Stimulated activated CD4-positive, alpha-beta T cell treated with anti-CD3 and anti-CD28 coated beads, Interleukin-12 subunit alpha, Interleukin-12 subunit beta, amount 100 ng/mL, for 24 hours (primary cell): Measurements from ENCODE around the gene ACY1.
"Not testable (repeated sequence)": the region's sequence is repeated elsewhere in the genome, so short reads cannot be mapped to it uniquely, and the experiment has no call there.

ENCODE experiments used
- DNase-seq, 2 experiments: peaks; one replicate each; pipeline ENCODE4 v3.0.0-alpha.2; 2020; ENCODE audit warnings: low read depth in 2 of 2

The ACY1 gene

DNA sequence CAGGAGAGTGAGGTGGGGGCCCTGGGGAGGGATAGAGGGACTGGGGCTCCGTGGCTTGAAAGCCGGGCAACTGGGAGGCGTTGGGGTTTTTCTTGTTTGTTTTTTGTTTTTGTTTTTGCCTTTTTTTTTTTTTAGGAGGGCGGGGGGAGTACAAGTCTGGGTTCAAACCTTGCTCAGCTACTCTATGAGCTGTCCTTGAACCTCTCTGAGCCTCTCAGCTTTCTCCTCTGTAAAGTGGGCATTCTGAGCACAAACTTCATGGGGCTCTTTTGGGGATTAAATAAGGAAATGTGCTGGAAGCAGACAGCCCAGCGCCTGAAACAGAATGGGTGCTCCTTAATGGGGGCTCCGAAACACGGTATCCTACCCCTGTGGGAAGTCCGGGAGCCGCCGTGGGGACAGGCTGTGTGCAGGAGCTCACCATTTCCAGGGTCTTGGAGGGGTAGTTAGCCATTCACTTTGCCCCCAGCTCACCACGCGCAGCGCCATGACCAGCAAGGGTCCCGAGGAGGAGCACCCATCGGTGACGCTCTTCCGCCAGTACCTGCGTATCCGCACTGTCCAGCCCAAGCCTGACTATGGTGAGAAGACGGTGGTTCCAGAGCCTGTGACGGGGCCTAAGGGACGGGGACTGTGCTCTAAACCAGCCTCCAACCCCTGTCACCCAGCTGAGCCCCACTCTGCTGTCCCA, 388 bp downstream of the ACY1 start:
- DNase-seq, result no peak

DNA sequence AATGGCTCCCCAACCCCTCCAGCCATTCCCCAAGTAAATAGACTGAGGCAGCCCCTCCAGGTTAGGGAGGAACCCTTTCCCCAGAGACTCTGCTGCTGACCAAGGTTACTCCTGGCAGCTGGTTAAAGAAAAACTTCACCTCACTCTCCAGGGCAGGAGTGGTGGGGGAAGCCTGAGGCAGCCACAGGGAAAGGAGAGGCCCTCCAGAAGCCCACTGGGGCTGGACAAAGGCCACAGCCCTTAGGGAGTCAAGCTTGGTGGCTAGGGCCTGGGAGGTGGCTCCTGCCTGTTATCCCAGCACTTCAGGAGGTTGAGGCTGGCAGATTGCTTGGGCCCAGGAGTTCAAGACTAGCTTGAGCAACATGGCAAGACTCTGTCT, 923 bp downstream of the ACY1 start:
- DNase-seq, result no peak

DNA sequence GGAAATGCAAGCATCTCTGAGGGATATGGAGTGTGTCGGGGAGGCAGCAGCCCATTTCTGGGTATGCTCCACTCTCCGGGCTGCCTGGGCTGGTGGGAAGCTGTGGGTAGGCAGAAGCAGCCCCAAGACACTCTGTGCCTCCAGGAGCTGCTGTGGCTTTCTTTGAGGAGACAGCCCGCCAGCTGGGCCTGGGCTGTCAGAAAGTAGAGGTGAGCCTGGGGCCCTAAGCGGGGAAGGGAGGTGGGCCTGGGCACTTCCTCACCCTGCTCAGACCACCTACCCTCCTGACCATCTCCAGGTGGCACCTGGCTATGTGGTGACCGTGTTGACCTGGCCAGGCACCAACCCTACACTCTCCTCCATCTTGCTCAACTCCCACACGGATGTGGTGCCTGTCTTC, 1.7 kb downstream of the ACY1 start:
- DNase-seq, result no peak

DNA sequence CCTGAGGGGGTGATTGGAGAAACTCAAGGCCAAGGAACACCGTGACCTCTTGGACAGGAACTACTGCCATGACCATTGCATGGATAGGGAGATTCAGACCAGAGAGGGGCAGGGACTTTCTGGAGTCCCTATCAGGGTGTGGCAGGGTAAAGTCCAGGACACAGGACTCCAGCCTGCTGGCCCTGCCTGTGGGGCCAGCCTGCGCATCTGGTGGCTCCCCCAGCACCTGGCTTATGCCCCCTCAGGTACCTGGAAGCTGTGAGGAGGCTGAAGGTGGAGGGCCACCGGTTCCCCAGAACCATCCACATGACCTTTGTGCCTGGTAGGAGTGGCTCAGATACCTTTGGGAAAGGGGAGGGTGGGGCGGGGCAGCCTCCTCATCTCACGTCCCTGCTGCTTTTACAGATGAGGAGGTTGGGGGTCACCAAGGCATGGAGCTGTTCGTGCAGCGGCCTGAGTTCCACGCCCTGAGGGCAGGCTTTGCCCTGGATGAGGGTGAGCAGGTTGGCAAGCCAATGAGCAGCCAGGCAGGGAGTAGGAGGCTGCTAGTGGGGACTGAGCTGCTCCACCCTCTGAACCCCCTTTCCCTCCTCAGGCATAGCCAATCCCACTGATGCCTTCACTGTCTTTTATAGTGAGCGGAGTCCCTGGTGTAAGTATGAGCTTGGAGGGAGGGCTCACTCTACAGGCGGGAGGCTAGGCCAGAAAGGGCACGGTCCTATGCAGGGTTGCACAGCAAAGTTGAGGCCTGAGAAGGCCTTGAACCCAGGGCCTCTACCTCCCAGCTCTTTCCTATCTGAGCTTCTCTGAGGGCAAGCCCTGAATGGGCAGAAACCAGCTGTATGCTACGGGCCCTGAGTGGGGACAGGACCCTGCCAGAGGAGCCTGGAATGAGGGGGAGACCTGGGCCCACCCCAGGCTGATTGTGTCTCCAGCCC, 2.9 kb downstream of the ACY1 start:
- no peak for DNase-seq

DNA sequence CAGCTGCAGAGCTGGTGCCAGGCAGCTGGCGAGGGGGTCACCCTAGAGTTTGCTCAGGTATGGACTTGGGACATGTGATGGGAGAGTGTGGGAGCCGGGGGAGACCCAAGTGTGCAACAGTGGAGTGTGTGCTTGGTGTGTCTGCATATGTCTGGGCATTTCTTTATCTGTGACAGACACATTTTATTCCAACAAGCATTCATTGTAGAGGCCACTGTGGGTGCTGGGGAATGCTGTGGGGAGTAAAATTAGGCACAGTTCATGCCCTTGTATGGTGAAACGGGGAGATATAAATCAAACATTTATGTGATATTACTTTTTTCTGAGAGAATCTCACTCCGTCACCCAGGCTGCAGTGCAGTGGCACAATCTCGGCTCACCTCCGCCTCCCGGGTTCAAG, 4.2 kb downstream of the ACY1 start:
- DNase-seq, result no peak

DNA sequence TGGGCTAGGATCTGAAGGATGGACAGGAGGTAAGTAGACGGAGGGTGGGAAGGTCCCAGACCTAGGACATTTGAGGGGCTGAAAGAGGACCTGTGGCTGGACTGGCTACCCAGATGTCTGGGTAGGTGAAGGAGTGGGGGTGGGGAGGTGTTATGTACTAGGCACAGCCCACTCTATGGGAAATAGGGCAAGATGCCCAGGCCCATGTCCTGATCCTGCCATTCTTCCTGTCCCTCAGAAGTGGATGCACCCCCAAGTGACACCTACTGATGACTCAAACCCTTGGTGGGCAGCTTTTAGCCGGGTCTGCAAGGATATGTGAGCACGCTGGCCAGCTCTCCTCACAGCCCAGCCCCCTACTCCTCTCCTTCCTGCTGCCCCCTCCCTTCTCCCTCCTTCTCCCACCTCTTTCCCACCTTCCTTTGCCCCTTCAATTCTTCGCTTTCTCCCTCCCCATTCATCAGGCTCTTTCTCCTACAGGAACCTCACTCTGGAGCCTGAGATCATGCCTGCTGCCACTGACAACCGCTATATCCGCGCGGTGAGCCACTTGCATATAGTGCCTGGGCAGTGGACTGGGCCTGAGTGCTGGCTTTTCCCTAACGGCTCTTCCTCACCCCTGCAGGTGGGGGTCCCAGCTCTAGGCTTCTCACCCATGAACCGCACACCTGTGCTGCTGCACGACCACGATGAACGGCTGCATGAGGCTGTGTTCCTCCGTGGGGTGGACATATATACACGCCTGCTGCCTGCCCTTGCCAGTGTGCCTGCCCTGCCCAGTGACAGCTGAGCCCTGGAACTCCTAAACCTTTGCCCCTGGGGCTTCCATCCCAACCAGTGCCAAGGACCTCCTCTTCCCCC, 5.2 kb downstream of the ACY1 start:
- DNase-seq, result no peak

DNA sequence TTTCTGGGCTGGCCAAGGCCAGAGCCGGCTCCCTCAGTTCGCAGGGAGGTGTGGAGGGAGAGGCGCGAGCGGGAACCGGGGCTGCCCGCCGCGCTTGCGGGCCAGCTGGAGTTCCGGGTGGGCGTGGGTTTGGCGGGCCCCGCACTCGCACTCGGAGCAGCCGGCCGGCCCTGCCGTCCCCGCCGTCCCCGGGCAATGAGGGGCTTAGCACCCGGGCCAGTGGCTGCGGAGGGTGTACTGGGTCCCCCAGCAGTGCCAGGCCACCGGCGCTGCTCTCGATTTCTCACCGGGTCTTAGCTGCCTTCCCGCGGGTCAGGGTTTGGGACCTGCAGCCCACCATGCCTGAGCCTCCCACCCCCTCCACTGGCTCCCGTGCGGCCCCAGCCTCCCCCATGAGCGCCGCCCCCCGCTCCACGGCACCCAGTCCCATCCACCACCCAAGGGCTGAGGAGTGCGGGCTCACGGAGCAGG, 7.2 kb downstream of the ACY1 start:
- not testable (repeated sequence) for DNase-seq

DNA sequence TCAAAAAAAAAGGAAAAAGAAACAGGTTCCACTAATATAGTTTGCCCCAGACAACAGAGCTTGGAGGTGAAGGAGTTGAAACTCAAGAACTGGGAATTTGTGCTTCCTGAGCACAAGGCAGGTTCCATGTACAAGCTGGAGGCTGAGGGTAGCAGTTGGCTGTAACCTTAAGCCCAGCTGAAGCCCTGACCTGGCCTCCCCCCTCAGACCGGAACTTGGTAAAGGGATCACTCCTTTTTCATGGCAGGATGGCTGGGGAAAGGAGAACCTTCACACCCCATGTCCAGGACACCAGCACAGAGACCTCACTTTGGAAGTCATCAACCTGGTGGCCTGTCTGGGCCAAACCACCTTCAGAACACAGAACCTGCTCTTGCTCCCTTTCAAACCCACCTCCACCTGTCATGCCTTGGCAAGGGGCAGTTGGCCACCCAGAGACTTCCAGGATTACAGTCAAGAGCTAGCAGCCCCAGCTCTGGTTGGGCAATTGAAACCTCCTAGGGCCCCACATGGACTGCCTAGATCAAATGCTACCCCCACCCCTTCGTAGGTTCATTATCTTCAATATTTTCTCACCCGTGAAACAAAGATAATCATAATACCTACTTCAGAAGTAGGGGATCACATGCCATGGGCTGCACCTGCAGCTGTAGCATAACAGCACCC, 8.8 kb downstream of the ACY1 start:
- DNase-seq, result no peak

DNA sequence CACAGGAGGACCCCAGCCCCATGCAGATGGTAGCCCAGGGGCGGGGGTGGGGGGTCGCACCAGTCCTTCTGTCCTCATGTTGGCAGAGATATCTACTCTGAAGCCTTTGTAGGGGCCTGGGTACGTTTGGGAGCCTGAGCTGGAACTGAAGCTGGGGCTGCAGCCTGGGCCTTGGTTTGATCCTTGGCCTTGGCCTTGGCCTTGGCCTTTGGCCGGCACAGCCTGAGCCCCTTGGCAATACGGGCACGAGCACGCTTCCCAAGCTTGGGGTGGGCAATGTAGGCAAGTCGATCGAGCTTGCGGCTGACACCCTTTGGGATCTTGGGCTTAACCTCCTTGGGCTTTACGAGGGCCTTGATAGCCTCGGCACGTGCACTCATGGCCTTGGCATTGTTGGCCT, 10.3 kb downstream of the ACY1 start:
- not testable (repeated sequence) for DNase-seq

DNA sequence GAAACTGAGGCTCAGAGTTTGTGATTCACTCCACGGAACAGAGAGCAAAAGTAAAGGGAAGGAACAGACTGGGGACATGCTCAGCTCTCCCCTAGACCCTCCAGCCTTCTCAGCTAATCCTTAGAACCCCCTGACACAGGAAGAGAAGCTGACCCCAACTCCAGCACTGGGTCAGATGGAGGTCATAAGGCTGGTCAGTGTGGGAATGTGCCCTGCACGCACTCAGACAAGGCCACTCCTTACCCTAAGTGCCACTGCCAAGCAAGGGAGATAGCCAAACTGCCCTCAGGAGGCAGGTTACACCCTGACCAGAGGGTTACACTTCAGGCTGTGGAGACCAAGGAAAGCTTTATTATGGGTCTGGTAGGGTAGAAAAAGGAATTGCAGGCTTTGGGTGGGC, 11.2 kb downstream of the ACY1 start:
- DNase-seq, result no peak

DNA sequence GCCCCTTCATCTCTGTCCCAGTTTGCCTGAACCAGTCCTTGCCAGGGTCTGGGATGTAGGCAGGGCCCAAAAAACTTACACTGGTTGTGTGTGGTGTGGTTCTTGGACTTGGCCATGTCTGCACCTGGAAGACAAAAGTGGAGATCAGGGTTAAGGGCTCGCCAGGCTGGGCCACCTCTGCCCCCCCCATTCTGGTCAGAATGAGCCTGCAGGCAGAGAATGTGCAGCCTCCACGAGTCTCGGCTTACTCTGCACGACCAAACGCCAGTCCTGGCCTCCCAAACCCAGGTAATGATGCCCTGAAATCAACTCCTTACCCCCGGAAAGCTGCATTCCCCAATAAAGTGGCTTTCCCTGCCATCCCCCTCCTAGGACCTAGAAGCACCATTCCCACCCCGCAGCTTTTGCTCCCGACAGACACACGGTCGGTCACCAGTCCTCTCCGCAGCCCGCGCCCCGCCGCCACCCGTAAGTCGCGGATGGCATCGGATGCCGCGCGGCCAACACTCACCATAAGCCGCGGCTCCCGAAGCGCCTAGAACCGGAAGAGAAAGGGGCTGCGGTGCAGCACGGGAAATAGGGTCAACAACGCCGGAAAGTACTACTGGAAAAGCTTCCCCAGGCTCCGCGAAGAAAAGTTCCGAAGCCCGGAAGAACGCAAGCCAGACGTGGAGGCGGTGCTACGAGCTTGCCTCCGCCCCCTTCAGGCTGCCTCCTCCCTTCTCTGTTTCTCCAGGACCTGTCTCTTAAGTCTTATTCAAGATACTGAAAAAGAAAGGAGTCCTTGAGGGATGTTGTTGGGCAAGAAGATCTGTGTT, 12.2 kb downstream of the ACY1 start, which contains the start of gene RPL29:
TSS of gene RPL29 (minus strand) at position 550 of the 818 bp plus-strand sequence. CDS start at position 116, 434 bp downstream.
- peak; percentile 83 to 86 for DNase-seq

DNA sequence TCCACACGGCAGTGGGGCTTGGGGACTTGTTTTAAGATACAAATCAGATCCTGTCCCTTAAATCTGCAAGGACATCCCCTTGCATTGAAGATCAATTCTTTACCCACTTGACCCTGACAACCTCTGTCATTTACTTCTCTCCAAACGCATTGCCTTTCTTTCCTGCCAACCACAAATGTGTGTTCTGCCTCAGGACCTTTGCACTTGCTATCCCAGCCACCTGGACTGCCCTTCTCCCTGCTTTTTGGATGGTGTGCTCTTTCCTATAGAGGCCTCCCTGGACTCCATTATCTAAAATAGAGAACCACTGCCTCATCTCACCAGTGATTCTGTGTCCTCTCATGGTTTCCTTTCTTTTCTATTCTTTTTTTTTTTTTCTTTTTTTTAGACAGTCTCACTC, 13.8 kb downstream of the ACY1 start:
- DNase-seq, result no peak

DNA sequence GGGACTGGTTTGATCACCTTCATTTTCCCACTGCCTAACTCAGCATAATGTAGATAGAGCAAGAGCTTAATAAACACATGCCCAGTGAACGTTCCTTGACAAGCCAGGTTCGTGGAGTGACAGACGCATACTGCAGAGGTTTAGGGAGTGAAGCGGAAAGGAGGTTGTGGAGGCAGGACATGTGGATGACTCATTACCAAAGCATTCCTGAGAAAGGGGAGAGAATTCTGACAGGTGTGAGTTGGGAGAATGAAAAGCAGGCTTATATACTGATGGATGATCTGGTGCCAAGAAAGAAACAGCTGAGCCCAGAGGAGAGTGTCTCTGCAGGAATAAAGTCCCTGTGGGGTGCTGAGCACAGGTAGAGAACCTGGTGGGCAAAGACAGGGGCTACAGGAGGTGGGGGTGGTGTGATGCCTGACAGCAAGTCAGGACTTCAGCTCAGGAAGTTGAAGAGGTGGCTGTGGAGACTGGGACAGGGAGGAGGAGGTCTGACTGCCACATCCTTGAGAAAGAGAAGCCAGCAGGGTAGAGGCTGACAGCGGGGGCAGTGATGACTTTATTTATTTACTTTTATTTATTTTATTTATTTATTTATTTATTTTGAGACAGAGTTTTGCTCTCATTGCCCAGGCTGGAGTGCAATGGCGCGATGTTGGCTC, 14.7 kb downstream of the ACY1 start:
- DNase-seq, result no peak

DNA sequence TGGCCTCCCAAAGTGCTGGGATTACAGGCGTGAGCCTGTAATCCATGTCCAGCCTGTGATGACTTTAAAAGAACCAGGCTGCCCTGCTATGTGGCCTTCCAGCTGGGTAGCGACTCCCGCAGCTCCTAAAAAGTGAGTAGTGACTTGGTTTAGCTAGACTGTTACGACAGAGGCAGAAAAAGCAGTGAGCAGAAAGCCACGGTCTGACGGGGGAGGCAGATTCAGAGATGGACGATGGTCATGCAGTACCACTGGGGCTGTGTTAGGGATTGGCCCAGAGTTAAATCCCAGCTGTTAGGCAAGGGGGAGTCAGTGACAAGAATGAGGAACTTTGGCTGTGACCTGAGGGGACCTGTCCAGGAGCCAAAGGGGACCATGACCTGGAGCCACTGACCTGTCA, 15.4 kb downstream of the ACY1 start:
- no peak for DNase-seq

DNA sequence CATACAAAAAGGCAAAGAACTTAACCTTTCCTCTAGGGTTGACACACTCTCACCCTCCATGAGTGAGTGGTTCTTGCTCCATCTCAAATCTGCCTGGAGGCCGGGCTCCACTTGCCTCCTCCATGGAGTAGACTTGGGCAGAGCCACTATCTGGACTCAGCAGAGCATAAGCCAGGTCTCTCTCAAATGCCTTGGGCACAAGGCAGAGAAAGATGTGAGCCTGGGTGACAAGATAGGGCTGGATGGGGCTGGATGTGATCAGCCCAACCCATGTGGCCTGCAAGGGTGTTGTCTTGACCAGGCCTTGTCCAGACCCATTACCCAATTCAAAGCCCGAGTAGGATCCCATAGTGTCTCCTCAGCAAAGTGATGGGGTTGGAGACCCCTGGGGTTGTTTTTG, 16.5 kb downstream of the ACY1 start:
- DNase-seq, result no peak

DNA sequence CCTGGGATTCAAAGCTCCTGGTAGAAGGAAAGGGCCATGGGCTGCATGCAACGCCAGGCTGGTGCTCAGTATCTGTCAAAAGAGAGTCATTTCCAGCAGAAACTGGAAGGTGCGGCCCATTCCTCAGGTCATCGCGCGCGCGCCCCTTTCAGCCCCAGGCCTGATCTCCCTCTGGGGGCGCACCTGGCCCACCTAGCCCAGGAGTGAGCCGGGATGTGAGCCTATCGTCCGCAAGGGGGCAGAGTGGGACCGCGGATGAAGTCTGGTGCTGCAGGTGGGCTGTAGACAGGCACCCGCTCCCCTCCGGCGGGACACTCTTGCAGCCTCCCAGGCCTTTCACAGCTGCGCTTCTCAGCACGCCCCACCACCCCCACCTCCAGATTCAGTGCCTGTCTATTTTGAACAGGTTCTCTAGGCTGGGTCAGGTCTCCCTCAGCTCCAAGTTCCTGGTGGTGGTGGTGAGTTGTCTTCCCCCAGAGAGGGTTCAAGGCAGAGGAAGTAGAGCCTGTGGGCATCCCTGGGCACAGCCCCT, 18.2 kb downstream of the ACY1 start:
- peak; percentile 70 to 82 for DNase-seq

DNA sequence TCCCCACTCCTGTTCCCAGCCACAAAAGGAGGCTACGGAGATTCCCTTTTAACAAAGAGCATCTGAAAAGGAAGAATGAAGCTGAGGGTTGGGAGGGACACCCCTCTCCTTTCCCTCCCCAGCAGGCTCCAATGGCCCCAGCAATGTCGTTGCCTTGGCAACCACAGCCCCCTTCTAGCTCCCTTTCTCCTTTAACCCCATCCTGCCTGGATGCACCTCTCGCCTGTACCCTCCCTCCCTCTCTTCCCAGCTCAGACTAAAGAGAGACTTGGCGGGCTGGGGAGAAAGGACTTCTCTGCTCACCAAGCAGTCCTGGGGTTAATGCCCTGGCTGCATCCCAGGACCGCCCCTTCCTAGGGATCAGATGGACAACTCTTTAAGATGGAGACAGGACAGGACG, 19.4 kb downstream of the ACY1 start:
- no peak for DNase-seq

DNA sequence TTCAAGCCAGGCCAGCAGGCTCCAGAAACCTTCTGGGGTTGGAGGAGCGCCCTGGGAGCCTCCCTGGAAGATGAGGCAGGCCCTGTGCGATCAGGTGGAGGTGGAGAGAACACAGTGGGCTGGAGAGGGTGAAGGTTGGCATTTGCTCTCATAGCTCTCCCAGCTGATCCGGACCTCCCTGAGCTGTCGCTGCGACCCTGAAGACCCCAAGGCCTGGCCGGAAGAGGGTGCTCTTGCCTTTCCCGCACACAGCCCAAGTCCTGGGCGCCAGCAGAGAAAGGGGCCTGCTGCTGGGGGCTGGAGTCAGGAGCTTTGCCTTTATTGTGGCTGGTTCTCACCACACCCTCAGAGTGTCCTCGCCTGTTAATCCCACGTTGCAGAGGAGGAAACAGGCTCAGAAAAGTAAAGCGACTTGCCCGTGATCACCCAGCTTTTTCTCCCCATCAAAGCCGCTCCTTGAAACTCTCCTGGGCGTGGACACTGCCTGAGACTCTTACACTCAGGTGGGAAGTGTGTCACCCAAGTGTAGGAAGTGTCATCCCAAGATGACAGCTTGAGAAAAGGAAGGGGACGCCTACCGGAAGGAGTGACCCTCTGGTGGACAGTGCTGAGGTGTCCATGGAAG, 20.9 kb downstream of the ACY1 start:
- DNase-seq, result no peak

DNA sequence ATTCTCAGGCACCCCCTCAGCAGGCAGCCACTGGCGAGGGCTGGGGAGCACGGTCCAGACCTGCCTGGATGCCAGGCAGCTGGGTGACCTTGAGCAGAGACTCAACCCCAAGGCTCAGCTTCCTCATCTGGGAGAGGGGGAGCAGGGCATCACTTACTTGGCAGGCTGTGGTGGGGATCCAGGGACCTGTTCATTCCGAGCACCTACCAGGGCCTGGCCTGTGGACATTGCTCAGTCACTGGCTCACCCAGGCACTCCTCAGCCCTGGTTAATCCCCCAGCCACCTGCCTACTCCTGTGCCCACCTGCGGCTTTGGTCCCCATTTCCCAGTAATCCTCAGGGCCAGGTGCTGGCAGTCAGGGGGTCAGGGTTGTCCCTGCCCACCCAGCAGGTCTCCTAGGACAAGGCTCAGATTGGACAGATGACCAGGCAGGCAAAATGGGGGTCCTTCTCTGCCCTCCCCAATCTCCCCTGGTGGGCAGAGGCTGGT, 21.6 kb downstream of the ACY1 start:
- no peak for DNase-seq
